ENCODE data around the gene HS2ST1. TPM values are rescaled to one million over a fixed set of nuclear protein-coding genes. Genes with fewer than 3 reads are reported as not detected.

The HS2ST1 gene
- total RNA-seq, 1 donor from 2014 or later, result 11.5 TPM

DNA sequence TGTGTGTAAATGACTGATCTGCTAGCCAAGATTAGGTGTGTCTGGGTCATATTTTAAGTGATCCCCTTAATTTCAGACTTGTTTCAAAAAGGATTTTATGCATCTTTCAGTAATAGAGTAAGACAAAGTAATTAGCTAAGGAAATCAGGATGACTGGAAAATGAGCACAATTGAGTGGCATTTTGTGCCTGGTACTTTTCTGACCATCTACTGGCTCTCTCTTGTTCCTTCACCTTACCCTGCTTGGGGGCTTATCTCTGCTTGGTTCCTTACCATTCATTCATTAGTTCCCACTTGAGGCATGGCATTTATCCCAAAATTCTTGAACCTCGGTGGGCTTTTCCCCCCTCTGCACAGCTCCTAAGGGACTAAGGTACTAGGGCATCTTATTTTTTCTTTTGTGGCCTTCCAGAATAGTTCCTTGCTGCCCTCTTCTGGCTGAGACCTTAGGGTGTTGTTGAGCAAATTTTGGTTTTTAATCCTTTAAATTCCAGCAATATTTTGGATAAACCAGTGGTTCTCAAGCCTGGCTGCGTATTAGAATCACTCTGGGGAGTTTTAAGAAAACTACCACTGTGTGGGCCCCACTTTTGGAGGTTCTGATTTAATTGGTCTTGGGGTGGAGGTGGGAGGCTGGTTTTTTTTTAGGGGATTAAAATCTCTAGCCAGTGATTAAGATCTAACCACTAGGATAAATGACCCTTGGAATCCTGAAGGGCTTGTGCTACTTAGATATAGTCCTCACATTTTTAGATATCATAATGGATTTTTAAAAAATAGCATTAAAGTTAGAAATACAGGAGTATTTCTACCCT, 50.8 kb downstream of the HS2ST1 start:
- Histone ChIP-seq H3K4me1 (no peaks in the 10 kb centered on the region), H3K27me3 (no peaks in the 10 kb centered on the region), H3K4me3 (no peak overlapping the region), H3K9me3 (no peaks in the 10 kb centered on the region), H3K36me3 (no peaks in the 10 kb centered on the region), H3K27ac (no peak overlapping the region)
- DNase-seq (ENCODE audit: extremely low spot score in 2 of 2), result no peak
- TF ChIP-seq, protein P1, sequence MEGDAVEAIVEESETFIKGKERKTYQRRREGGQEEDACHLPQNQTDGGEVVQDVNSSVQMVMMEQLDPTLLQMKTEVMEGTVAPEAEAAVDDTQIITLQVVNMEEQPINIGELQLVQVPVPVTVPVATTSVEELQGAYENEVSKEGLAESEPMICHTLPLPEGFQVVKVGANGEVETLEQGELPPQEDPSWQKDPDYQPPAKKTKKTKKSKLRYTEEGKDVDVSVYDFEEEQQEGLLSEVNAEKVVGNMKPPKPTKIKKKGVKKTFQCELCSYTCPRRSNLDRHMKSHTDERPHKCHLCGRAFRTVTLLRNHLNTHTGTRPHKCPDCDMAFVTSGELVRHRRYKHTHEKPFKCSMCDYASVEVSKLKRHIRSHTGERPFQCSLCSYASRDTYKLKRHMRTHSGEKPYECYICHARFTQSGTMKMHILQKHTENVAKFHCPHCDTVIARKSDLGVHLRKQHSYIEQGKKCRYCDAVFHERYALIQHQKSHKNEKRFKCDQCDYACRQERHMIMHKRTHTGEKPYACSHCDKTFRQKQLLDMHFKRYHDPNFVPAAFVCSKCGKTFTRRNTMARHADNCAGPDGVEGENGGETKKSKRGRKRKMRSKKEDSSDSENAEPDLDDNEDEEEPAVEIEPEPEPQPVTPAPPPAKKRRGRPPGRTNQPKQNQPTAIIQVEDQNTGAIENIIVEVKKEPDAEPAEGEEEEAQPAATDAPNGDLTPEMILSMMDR (IDR thresholded peaks at IDR 0.05), result peak; percentile 23 to 51 (median 37)
- no peak for TF ChIP-seq POLR2AphosphoS5 (IDR thresholded peaks at IDR 0.05; ENCODE audit: insufficient read depth in 1 of 2, low read depth in 1 of 2)
- intact Hi-C loops (cut with DNase I), result loop anchor here (10.0 kb wide), 1 partner anchor 130 kb away; no protein-coding TSS in a partner anchor

DNA sequence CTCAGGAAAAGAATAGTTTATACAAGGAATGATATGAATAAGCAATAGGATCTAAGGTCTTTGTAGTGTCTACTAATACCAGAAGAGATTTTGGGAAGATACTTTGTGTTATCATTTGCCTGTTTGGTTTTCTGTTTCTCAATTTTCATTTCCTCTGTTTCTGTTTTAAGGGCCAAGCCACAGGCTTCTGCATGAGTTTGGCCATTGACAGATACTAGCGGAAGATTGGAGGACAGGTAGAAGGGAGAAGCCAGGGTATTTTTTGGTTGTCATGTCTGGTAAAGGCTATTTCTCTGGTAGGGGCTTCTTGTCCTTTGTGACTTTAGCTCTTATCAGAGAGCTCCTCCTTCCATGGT, 51.4 kb downstream of the HS2ST1 start:
- intact Hi-C loops (cut with DNase I), result loop anchor here (10.0 kb wide), 1 partner anchor 131 kb away; no protein-coding TSS in a partner anchor
- H3K27me3 ChIP-seq, result no peaks in the 10 kb centered on the region
- H3K27ac ChIP-seq, result no peak overlapping the region

DNA sequence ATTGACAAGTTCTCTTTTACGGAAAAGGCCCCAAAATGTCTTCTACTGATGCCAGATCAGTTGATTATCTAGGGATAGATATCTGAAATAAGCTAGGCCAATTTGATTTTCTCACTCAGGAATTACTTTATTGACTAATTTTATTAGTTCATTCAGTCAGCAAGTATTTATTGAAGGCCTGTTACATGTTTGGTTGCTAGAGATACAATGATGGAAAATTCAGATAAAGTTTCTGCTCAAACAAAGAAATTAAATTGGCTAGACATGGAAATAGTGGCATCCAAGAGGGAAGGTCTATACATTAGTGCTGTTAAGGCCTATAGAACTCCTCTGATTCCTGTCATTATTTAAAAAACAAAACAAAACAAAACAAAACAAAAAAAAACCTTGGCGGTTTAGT, 56.5 kb downstream of the HS2ST1 start:
- no peak overlapping the region for H3K4me3 ChIP-seq
- intact Hi-C loops (cut with DNase I), result no loop called here
- H3K9me3 ChIP-seq, result no peaks in the 10 kb centered on the region
- H3K4me1 ChIP-seq, result peaks cover 13% of the 10 kb centered on the region
- H3K36me3 ChIP-seq, result no peaks in the 10 kb centered on the region
- TF ChIP-seq POLR2AphosphoS5 (IDR thresholded peaks at IDR 0.05; ENCODE audit: insufficient read depth in 1 of 2, low read depth in 1 of 2) (no peak), POLR2A (IDR thresholded peaks at IDR 0.05) (no peak)
- TF ChIP-seq, protein P1 (IDR thresholded peaks at IDR 0.05), result no peak
- H3K27me3 ChIP-seq, result no peaks in the 10 kb centered on the region
- no peak overlapping the region for H3K27ac ChIP-seq
- DNase-seq (ENCODE audit: extremely low spot score in 2 of 2), result no peak

More for the DNA sequence above, 51.4 kb downstream of the HS2ST1 start:
- H3K4me1 ChIP-seq, result no peaks in the 10 kb centered on the region
- H3K4me3 ChIP-seq, result no peak overlapping the region
- TF ChIP-seq, protein P1 (IDR thresholded peaks at IDR 0.05), result no peak
- TF ChIP-seq POLR2AphosphoS5 (IDR thresholded peaks at IDR 0.05; ENCODE audit: insufficient read depth in 1 of 2, low read depth in 1 of 2) (no peak), POLR2A (IDR thresholded peaks at IDR 0.05) (no peak)
- DNase-seq (ENCODE audit: extremely low spot score in 2 of 2), result no peak
- H3K9me3 ChIP-seq, result no peaks in the 10 kb centered on the region
- no peaks in the 10 kb centered on the region for H3K36me3 ChIP-seq

DNA sequence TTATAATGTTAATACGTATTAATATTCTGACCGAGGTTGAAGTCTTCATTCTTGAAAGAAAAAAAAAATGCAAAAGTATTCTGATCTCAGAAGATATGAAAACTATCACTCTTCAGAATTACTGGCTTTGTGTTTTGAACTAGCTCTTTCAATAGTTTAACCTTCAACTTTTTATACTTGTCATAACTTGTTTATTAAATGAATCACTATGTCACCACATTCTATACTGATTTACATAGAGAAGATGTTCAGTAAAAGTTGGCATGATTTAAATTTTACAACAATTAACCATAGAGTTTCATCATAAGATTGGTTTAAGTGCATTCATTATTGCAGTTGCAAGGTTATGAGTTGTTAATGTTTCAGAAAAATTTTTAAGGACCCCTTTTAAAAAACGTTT, 57.3 kb downstream of the HS2ST1 start:
- Histone ChIP-seq H3K27me3 (no peaks in the 10 kb centered on the region), H3K4me3 (no peak overlapping the region), H3K4me1 (peaks cover 13% of the 10 kb centered on the region), H3K36me3 (no peaks in the 10 kb centered on the region), H3K27ac (no peak overlapping the region), H3K9me3 (no peaks in the 10 kb centered on the region)
- intact Hi-C loops (cut with DNase I), result no loop called here
- TF ChIP-seq POLR2A (IDR thresholded peaks at IDR 0.05), result no peak
- TF ChIP-seq, protein P1 (IDR thresholded peaks at IDR 0.05), result no peak
- no peak for TF ChIP-seq POLR2AphosphoS5 (IDR thresholded peaks at IDR 0.05; ENCODE audit: insufficient read depth in 1 of 2, low read depth in 1 of 2)
- DNase-seq (ENCODE audit: extremely low spot score in 2 of 2), result no peak

DNA sequence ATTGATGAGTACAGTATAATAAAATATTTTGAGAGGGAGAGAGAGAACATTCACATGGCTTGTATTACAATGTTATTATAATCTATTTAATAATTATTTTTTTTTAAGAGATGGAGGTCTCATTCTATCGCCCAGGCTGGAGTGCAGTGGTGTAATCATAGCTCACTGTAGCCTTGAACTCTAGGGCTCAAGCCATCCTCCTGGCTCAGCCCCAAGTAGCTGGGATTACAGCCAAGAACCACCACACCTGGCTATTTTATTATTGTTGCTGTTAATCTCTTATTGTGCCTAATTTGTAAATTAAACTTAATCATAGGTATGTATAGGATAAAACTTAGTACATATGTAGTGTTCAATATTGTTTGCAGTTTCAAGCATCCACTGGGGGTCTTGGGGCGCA, 57.8 kb downstream of the HS2ST1 start:
- H3K9me3 ChIP-seq, result no peaks in the 10 kb centered on the region
- no peaks in the 10 kb centered on the region for H3K27me3 ChIP-seq
- H3K27ac ChIP-seq, result no peak overlapping the region
- no peaks in the 10 kb centered on the region for H3K36me3 ChIP-seq
- no peak for DNase-seq (ENCODE audit: extremely low spot score in 2 of 2)
- no peak for TF ChIP-seq POLR2AphosphoS5 (IDR thresholded peaks at IDR 0.05; ENCODE audit: insufficient read depth in 1 of 2, low read depth in 1 of 2)
- no peak for TF ChIP-seq POLR2A (IDR thresholded peaks at IDR 0.05)
- TF ChIP-seq, protein P1 (IDR thresholded peaks at IDR 0.05), result no peak
- intact Hi-C loops (cut with DNase I), result no loop called here
- peaks cover 13% of the 10 kb centered on the region for H3K4me1 ChIP-seq
- H3K4me3 ChIP-seq, result no peak overlapping the region

Data from vagina (tissue), 2 donors.